NCI-H1694 (cell line): ENCODE results near the gene CEACAM5.

Source experiments
- DNase-seq: peaks from one replicate; lab custom pipeline; 2025; lab: John Stamatoyannopoulos, UW

The CEACAM5 gene

DNA sequence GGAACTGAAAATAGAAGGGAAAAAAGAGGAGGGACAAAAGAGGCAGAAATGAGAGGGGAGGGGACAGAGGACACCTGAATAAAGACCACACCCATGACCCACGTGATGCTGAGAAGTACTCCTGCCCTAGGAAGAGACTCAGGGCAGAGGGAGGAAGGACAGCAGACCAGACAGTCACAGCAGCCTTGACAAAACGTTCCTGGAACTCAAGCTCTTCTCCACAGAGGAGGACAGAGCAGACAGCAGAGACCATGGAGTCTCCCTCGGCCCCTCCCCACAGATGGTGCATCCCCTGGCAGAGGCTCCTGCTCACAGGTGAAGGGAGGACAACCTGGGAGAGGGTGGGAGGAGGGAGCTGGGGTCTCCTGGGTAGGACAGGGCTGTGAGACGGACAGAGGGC, at the start of gene CEACAM5:
TSS of gene CEACAM5 (plus strand) at position 146 of the 400 bp plus-strand sequence. CDS start at position 252, 106 bp downstream.
- DNase-seq = no peak

DNA sequence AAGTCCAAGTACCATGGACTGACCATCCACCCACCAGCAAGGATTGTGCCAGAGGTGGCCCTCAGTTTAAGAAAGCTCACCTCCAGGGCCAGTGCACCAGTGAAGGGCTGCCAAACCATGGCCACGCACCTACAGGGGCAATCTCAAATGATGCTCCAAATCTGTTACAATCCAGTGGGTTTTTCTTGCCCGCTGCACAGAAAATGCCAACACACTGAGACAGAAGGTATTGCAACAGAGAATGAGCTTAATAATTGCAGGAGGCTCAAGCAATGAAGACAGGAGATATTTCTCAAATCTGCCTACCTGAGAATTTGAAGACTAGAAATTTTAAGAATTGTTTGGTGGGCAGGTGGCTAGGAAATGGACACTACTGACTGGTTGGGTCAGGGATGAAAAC, 42.4 kb upstream of the CEACAM5 start:
- DNase-seq = no peak

- no peak for DNase-seq
Measured at GRCh38 chr19:41668315-41668714, 40.1 kb upstream of the CEACAM5 start.

DNA sequence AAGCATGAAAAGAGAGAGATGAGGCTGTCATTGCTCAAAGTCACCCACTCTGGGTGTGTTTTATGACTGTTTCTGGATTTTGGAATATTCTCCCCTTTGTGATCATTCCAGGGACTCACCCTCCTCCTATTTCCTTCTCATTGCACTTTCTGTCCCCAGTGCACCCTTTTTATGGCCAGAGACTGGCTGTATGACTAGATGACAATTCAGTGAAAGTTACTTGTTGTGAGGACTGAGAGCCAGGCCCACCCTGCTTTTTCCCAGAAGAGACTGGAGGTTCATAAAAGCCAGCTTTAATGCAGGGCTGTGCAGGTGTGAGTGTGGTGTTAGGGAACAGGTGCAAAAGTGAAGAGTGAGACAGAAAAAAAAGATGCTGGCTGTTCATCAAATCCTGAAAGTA, 37.7 kb upstream of the CEACAM5 start:
- DNase-seq = no peak

DNA sequence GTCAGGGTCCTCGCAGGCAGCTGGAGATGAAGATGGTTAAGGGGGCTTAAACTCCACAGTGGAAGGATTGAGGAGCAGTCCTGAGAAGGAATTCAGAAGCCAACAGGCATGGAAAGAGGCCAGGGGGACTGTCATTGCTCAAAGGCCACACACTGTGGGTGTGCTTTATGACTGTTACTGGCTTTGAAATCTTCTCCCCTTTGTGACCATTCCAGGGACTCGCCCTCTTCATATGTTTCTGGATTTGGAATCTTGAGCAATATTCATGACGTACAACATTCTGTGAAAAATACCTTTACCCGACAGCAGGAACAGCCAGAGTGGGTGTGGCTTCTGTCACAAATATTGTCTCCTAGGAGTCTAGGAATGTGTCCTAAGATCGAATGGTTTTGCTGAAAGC, 36.9 kb upstream of the CEACAM5 start:
- DNase-seq = no peak

DNA sequence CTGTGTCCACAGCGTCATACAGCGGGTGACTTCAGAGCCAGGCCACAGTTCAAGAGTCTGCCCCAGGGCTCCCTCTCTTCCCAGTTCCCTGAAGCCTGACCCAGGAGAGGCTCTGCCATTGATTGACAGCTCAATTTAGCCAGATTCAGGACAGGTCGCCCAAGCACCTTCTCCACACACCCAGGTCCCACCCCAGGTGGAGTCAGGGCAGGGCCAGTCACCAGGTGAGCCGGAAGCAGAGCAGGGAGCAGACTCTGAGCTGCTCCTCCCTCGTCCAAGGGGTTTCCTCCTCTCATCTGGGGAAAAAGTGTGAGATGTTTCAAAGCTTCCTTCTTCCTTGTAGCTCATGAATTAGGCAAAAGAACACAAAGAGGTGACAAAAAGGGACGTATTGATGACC, 26.0 kb upstream of the CEACAM5 start:
- no peak for DNase-seq

DNA sequence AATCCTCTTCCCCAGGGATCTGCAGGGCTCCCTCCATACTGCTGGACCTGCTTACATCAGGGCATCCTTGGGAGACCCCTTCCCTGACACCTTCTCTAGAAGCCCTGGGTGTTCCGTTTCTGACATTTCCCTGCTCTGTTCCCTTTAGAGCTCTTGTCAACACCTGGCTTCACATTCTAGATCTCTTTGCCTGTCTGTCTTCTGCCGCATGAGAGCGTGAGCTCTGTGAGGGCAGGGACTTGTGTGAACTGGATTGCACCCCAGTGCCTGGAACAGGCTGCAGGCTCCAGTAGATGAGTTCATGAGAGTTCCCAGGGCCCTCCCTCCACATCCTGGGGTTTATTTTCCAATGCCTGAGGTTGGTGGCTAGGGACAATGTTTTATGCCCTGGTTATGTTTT, 21.0 kb upstream of the CEACAM5 start:
- DNase-seq = no peak

GRCh38 chr19:41688098-41688497, 20.3 kb upstream of the CEACAM5 start, which contains the start of gene CEACAM7:
Gene CEACAM7 (minus strand): TSS chr19:41688270. CDS start chr19:41688165, 105 bp downstream.
- no peak for DNase-seq

DNA sequence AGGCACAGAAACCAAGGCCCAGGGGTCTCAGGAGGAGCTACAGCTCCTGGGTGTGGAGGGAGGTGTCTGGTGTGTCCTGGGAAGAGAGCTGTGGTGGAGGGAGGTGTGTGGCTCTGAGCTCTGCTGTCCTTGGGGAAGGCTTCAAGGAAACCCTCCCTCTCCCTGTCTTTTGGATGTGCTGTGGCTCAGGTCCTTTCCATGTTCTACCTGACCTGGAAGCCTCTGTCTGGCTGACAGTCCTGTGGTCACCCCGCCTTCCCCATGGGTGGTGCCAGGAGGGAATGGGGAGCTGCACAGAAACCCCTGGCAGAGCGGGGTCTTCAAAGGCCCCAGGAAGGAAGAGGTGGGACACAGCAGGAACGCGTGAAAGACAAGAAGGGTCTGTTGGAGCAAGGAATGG, 19.7 kb upstream of the CEACAM5 start:
- no peak for DNase-seq

DNA sequence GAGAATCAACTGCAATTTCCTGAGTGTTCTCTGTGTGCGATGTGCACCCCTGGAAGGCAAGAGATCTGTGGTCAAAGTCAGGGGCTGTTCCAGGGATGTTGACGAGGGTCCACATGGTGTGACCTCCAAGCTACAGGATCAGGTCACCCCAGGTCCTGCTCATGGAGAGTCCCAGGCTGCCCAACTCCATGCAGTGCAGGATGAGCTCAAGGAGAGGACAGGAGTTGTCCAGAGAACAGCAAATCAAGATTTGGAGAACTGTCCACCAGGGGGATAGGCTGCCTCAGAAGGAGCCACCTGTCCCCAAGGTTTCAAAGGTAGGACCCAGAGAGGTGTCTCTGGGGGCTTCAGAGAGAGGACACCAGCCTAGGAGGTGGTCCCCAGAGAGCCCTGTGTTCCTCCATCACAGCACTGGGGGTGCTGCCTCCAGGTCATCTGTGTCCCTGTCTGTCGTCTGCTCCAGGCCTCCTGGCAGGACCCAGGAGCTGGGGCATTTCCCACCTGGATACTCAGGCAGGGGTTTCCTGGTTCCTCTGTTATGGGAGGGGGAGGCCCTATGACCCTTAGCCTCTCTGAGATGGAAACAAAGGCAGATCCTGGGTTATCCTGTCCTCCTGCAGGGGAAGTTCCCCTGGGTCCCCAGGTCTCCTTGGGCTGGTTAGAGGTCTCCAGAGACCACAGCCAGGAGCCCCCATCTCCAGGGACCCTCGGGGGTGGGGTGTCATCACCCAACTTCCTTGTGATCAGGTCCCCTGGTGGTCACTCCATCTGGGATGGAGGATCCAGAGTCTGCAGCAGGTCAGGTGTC, 18.2 kb upstream of the CEACAM5 start:
- no peak for DNase-seq

DNA sequence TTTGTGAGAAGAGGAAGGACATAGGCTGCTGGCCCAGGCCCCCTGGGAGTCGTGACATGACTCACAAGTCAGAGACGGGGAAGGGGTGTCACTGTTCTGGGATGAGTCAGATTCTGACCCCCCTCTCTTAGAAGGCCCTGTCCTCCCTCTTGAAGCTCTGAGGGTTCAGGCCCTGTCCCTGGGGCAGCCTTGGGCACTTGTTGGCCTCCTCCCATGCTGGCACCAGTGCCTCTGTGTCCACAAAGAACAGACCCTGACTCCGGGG, 17.7 kb upstream of the CEACAM5 start:
- no peak for DNase-seq

DNA sequence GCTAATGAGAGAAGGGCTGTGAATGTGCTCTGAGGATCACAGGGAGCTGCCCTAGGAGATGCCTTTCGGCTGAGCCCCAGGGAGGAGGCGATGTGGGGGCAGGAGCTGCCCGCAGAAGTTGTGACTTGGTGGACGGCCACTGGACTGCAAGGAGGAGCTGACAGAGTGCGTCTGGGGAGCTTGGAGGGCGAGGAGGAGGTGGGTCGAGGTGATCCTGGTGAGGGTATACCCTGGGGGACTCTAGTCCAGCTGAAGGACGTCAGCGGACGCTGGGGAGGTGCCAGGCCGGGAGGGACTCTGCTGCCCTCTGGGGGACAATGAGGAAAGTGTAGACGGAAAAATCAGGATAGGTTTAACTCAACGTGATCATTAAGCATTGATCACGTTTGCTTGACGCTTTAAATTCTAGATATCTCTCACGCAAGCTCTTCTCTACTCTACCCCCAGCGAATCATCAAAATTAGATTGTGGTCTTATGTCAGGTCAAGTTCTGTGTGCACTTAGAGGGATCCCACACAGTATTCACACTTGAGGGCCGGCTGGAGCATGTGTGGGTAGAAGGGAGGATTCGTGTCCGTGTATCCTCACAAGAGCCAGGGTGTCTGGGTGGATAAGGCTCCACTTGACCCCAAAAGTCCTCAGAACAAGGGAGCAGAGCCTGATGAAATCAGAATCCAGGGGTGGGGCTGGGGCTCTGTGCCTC, 17.0 kb upstream of the CEACAM5 start:
- DNase-seq = no peak

DNA sequence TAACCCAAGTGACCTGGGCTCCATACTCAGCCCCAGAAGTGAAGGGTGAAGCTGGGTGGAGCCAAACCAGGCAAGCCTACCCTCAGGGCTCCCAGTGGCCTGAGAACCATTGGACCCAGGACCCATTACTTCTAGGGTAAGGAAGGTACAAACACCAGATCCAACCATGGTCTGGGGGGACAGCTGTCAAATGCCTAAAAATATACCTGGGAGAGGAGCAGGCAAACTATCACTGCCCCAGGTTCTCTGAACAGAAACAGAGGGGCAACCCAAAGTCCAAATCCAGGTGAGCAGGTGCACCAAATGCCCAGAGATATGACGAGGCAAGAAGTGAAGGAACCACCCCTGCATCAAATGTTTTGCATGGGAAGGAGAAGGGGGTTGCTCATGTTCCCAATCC, 14.2 kb upstream of the CEACAM5 start:
- no peak for DNase-seq

DNA sequence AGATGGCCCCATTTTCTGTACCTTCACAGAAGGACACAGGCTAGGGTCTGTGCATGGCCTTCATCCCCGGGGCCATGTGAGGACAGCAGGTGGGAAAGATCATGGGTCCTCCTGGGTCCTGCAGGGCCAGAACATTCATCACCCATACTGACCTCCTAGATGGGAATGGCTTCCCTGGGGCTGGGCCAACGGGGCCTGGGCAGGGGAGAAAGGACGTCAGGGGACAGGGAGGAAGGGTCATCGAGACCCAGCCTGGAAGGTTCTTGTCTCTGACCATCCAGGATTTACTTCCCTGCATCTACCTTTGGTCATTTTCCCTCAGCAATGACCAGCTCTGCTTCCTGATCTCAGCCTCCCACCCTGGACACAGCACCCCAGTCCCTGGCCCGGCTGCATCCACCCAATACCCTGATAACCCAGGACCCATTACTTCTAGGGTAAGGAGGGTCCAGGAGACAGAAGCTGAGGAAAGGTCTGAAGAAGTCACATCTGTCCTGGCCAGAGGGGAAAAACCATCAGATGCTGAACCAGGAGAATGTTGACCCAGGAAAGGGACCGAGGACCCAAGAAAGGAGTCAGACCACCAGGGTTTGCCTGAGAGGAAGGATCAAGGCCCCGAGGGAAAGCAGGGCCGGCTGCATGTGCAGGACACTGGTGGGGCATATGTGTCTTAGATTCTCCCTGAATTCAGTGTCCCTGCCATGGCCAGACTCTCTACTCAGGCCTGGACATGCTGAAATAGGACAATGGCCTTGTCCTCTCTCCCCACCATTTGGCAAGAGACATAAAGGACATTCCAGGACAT, 13.4 kb upstream of the CEACAM5 start:
- no peak for DNase-seq

GRCh38 chr19:41695745-41696144, 12.7 kb upstream of the CEACAM5 start:
- DNase-seq = no peak

DNA sequence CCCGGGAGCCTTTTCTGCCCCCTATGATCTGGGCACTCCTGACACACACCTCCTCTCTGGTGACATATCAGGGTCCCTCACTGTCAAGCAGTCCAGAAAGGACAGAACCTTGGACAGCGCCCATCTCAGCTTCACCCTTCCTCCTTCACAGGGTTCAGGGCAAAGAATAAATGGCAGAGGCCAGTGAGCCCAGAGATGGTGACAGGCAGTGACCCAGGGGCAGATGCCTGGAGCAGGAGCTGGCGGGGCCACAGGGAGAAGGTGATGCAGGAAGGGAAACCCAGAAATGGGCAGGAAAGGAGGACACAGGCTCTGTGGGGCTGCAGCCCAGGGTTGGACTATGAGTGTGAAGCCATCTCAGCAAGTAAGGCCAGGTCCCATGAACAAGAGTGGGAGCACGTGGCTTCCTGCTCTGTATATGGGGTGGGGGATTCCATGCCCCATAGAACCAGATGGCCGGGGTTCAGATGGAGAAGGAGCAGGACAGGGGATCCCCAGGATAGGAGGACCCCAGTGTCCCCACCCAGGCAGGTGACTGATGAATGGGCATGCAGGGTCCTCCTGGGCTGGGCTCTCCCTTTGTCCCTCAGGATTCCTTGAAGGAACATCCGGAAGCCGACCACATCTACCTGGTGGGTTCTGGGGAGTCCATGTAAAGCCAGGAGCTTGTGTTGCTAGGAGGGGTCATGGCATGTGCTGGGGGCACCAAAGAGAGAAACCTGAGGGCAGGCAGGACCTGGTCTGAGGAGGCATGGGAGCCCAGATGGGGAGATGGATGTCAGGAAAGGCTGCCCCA, 11.8 kb upstream of the CEACAM5 start:
- DNase-seq = no peak

GRCh38 chr19:41697198-41697855, 11.1 kb upstream of the CEACAM5 start:
- no peak for DNase-seq

DNA sequence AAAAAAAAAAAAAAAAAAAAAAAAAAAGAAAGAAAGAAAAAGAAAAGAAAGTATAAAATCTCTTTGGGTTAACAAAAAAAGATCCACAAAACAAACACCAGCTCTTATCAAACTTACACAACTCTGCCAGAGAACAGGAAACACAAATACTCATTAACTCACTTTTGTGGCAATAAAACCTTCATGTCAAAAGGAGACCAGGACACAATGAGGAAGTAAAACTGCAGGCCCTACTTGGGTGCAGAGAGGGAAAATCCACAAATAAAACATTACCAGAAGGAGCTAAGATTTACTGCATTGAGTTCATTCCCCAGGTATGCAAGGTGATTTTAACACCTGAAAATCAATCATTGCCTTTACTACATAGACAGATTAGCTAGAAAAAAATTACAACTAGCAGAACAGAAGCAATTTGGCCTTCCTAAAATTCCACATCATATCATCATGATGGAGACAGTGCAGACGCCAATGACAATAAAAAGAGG, 9.6 kb upstream of the CEACAM5 start:
- DNase-seq = no peak

- no peak for DNase-seq
Measured at GRCh38 chr19:41699231-41699967, 9.0 kb upstream of the CEACAM5 start.

- DNase-seq = no peak
Measured at GRCh38 chr19:41699968-41700323, 8.5 kb upstream of the CEACAM5 start.
